ENCODE data around the gene HSCB.
"Not testable (repeated sequence)": the region's sequence is repeated elsewhere in the genome, so short reads cannot be mapped to it uniquely, and the experiment has no call there.

HSCB gene

GRCh38 chr22:28791841-28792490, 50.1 kb downstream of the HSCB start:
- no peak for DNase-seq (ENCODE audit: low spot score)

GRCh38 chr22:28792491-28793383, 50.9 kb downstream of the HSCB start:
- no peak for DNase-seq (ENCODE audit: low spot score)

- no peak for DNase-seq (ENCODE audit: low spot score)
Measured at GRCh38 chr22:28793976-28794584, 52.2 kb downstream of the HSCB start.

GRCh38 chr22:28795071-28795693, 53.3 kb downstream of the HSCB start:
- DNase-seq (ENCODE audit: low spot score), result no peak

GRCh38 chr22:28795932-28796856, 54.4 kb downstream of the HSCB start:
- no peak for DNase-seq (ENCODE audit: low spot score)

GRCh38 chr22:28798810-28799605, 57.2 kb downstream of the HSCB start:
- peak; percentile 29 for DNase-seq (ENCODE audit: low spot score)

- peak; percentile 50 for DNase-seq (ENCODE audit: low spot score)
Measured at GRCh38 chr22:28799606-28800307, 57.9 kb downstream of the HSCB start.

GRCh38 chr22:28800308-28801041, 58.6 kb downstream of the HSCB start, which contains the start of gene XBP1:
Gene XBP1, minus strand, starts transcription at chr22:28800569.
- DNase-seq (ENCODE audit: low spot score), result peak; percentile 97

- no peak for DNase-seq (ENCODE audit: low spot score)
Measured at GRCh38 chr22:28801845-28802594, 60.2 kb downstream of the HSCB start.

GRCh38 chr22:28802595-28803123, 60.8 kb downstream of the HSCB start:
- no peak for DNase-seq (ENCODE audit: low spot score)

GRCh38 chr22:28805426-28805825, 63.6 kb downstream of the HSCB start:
- DNase-seq (ENCODE audit: low spot score), result not testable (repeated sequence)

All from Ammon's horn (tissue), 1 donor.